LNCaP clone FGC (cell line): ENCODE data around the gene NPR2.

ENCODE experiments used
- DNase-seq: peaks from one replicate; pipeline ENCODE4 v3.0.0-alpha.2; 2011; ENCODE audit warnings: low read depth
- H3K4me3 ChIP-seq: 2 replicates; pipeline ENCODE4 v1.5.1; 2011; ENCODE audit warnings: mild to moderate bottlenecking, low read depth, low read length, control low read depth
- TF ChIP-seq, protein P1 (sequence below): IDR thresholded peaks from 2 replicates; pipeline ENCODE4 v1.5.1; 2012; ENCODE audit warnings: mild to moderate bottlenecking; ENCODE audit not compliant: control insufficient read depth, insufficient read depth; ENCODE audit errors: extremely low read depth

Gene NPR2

DNA sequence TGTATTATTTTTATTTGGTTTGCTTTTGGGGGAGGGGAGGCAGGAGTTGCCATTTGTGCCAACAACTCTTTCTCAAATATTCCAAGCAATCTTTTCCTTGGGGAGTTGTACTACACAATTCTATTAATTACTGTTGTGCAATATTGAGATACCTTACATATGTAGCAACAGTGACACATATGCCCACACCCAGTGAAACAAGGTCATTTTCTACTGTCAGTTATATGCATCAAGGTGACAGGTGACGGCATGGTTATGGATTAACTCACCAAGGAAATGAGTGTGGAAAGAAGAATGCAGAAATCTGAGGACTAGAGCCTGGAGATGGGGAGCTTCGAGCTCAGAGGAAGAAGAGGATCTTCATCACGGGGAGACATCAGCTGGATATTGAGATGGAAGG, 19.4 kb upstream of the NPR2 start:
- TF ChIP-seq, protein P1, sequence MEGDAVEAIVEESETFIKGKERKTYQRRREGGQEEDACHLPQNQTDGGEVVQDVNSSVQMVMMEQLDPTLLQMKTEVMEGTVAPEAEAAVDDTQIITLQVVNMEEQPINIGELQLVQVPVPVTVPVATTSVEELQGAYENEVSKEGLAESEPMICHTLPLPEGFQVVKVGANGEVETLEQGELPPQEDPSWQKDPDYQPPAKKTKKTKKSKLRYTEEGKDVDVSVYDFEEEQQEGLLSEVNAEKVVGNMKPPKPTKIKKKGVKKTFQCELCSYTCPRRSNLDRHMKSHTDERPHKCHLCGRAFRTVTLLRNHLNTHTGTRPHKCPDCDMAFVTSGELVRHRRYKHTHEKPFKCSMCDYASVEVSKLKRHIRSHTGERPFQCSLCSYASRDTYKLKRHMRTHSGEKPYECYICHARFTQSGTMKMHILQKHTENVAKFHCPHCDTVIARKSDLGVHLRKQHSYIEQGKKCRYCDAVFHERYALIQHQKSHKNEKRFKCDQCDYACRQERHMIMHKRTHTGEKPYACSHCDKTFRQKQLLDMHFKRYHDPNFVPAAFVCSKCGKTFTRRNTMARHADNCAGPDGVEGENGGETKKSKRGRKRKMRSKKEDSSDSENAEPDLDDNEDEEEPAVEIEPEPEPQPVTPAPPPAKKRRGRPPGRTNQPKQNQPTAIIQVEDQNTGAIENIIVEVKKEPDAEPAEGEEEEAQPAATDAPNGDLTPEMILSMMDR: no peak
- peak; percentile 49 for DNase-seq
- H3K4me3 ChIP-seq: no peak overlapping the region

DNA sequence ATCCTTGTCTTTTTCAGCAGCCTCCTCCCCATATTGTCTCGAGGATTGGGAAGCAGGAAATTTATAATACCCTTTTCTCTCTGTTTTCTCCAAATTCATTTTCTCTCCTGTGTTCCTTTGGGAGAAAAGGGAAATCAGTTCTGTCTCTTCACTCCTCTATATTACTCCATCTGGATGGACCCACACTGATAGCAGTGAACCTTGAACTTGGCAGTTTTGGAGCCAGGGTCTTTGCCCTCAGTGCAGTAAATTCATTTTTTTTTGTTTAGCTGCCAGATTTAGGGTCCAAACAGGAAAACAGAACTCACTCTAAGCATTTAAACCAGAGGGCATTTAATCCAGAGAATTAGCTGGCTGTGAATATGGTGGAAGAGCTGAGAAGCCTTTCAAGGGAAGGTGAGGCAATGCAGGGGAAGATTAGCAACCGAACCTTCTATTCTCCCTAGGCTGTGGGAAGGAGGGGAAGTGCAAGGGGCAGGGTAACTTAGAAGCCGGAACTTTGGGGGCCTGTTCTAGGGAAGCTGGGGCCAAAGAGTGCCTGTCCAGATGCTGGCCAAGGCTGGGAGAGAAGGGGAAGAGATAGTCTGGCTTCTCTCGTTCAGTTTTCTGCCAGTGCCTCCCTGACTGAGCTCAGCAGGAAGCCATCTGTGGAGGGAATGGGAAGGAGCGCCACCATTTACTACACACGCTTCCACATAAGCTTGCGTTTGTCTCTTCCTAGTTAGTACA, 16.3 kb upstream of the NPR2 start:
- DNase-seq: no peak
- TF ChIP-seq, protein P1: no peak
- H3K4me3 ChIP-seq: no peak overlapping the region

DNA sequence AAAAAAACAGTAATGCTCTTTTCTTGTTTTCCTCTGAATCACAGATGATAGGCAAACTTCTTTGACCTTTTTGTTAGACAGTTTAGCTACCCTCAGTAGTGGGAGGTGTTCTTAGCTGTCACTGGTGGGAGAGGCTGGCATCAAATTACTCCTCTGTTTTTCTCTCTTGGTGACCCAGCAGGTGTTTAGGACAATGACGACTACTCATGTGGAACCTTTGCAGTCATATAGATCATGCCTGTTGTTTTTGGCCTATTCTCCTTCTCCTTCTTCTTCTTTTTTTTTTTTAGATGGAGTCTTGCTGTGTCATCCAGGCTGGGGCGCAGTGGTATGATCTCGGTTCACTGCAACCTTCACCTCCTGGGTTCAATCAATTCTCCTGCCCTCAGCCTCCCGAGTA, 15.4 kb upstream of the NPR2 start:
- TF ChIP-seq, protein P1: no peak
- H3K4me3 ChIP-seq: no peak overlapping the region
- no peak for DNase-seq

DNA sequence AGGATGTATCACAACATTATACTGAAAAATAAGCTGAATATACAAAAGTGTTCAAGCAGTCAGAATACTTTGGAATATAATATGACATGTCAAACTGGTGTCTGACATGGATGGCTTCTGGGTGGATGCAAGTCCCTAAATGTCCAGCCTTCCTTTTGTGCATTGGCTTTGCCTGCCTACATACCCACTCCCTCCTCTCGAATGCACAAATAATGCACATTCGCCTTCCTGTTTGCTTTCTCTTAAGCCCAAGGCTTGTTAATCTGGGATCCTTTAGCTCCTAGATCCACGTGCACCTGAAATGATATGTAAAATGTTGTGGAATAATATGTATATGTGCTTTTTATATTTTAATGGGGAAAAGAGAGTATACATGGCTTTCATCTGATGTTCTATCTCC, 12.9 kb upstream of the NPR2 start:
- no peak for DNase-seq
- H3K4me3 ChIP-seq: no peak overlapping the region
- TF ChIP-seq, protein P1: no peak

DNA sequence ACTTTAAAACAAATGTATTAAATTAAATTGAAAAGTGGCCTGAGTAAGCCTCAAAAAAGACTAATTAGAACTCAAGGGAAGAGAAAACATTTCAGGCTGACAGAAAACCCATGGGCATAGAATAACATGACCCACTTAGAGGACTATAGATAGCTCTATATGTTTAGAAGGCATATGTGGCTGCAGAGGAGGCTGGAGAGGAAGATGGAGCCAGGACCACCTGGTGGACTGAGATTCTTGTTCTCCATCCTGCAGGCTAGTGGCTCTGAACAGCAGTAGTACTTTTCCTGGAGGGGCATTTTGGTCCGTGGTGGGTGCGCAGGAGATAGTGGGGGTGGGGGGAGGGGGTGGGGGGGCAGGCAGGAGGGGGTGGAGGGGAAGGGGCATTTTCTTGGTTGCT, 10.3 kb upstream of the NPR2 start:
- no peak for DNase-seq
- TF ChIP-seq, protein P1: no peak
- H3K4me3 ChIP-seq: no peak overlapping the region

DNA sequence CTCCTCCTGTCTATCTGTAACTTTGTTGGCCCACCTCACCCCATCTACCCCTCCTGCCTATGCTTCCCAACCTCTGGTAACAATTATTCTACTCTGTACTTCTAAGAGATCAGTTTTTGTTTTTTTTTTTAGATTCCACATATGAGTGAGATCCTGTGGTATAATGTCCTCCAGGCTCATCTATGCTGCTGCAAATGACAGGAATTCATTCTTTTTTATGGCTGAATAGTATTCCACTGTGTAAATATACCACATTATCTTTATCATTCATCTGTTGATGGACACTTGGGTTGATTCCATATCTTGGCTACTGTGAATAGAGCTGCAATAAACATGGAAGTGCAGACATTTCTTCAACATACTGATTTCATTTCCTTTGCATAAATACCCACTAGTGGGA, 8.0 kb upstream of the NPR2 start:
- no peak for DNase-seq
- TF ChIP-seq, protein P1: no peak
- no peak overlapping the region for H3K4me3 ChIP-seq

DNA sequence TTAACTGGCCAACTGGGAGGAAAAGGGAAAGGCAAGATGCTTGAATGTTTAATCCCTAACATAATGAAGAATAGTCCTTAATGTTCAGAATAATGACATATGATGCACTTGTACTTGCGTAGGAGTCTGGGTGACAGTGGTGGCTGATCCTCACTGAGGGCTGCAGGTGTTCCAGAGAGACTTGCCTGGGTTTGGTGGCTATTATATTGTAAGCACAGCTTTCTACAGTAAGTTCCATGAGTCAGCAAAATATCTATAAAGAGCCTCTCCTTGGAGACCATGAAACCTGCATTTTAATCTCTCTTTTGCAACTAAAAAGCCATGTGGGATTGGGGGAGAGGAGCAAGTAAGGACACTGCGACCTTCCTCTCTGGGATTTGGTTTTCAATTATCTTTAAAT, 1.9 kb upstream of the NPR2 start:
- TF ChIP-seq, protein P1: no peak
- DNase-seq: no peak
- H3K4me3 ChIP-seq: no peak overlapping the region
